ENCODE results near the gene ZNF813.

ZNF813 gene

DNA sequence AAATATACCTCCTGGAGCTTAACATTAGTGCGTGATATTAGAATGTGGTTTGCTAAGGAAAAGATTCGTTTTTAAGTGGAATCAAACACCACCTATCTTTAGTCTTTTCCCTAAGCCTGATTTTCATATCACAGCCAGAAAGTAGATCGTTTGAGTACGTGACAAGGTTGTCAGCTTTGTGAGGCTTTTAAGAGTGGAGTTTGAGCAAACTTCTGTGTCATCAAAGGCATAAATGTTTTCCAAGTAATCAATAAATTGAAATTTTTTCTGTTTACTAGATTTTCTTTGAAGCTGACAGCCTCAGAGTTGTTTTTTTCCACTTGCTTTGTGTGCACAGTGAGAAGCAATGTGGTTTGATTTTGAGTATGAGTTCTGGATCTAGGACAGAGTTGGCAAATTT, 63.9 kb downstream of the ZNF813 start:
- TF ChIP-seq, protein P1, sequence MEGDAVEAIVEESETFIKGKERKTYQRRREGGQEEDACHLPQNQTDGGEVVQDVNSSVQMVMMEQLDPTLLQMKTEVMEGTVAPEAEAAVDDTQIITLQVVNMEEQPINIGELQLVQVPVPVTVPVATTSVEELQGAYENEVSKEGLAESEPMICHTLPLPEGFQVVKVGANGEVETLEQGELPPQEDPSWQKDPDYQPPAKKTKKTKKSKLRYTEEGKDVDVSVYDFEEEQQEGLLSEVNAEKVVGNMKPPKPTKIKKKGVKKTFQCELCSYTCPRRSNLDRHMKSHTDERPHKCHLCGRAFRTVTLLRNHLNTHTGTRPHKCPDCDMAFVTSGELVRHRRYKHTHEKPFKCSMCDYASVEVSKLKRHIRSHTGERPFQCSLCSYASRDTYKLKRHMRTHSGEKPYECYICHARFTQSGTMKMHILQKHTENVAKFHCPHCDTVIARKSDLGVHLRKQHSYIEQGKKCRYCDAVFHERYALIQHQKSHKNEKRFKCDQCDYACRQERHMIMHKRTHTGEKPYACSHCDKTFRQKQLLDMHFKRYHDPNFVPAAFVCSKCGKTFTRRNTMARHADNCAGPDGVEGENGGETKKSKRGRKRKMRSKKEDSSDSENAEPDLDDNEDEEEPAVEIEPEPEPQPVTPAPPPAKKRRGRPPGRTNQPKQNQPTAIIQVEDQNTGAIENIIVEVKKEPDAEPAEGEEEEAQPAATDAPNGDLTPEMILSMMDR (IDR thresholded peaks at IDR 0.05; ENCODE audit: low read depth, low read length) = no peak
- Histone ChIP-seq H3K4me3 (ENCODE audit: low read depth, low read length) (no peak overlapping the region), H3K27me3 (ENCODE audit: insufficient read depth, low read depth, severe bottlenecking) (no peaks in the 10 kb centered on the region), H3K36me3 (no peaks in the 10 kb centered on the region), H3K27ac (no peak overlapping the region), H3K9me3 (ENCODE audit: severe bottlenecking) (no peaks in the 10 kb centered on the region)
- no peak for DNase-seq

DNA sequence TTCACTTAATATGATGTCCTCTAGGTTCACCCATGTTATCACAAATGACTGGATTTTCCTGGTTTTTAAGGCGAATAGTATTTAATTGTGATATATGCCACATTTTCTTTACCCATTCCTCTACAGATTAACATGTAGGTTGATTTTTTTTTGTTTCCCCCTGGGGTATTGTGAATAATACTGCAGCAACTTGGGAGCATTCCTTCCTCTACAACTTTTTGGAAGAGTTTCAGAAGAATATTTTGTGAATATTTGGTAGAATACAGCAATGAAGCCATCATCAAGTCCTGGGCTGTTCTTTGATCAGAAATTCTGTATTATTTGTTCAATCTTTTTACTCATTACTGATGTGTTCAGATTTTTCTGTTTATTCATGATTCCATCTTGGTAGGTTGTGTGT, 64.8 kb downstream of the ZNF813 start:
- no peaks in the 10 kb centered on the region for H3K36me3 ChIP-seq
- TF ChIP-seq, protein P1 (IDR thresholded peaks at IDR 0.05; ENCODE audit: low read depth, low read length) = no peak
- H3K4me3 ChIP-seq (ENCODE audit: low read depth, low read length) = no peak overlapping the region
- no peaks in the 10 kb centered on the region for H3K27me3 ChIP-seq (ENCODE audit: insufficient read depth, low read depth, severe bottlenecking)
- no peaks in the 10 kb centered on the region for H3K9me3 ChIP-seq (ENCODE audit: severe bottlenecking)
- H3K27ac ChIP-seq = no peak overlapping the region
- no peak for DNase-seq

- Histone ChIP-seq H3K9me3 (ENCODE audit: severe bottlenecking) (no peaks in the 10 kb centered on the region), H3K27me3 (ENCODE audit: insufficient read depth, low read depth, severe bottlenecking) (no peaks in the 10 kb centered on the region), H3K4me3 (ENCODE audit: low read depth, low read length) (no peak overlapping the region), H3K36me3 (peaks cover 10% of the 10 kb centered on the region), H3K27ac (no peak overlapping the region)
- TF ChIP-seq, protein P1 (IDR thresholded peaks at IDR 0.05; ENCODE audit: low read depth, low read length) = no peak
- no peak for DNase-seq
These were observed 68.7 kb downstream of the ZNF813 start for GRCh38 chr19:53536225-53536548.

DNA sequence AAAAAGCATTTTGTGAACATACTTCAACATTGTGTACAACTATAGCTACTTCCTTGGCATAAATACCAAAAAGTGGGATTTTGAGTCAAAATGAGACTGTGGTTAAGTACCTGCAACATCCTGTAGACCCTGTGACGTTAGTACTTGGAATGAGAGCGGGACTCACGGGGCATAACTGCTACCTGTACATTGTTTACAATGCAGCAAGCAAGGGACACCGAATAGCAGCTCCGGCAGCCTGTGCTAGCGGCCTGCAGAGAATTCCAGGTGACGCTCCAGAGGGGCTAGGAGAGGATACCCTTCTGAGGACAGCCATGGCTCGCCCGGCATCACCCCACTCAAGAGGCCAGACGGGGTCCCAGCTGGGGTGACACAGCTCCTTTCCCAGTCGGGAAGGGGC, 69.6 kb downstream of the ZNF813 start:
- Histone ChIP-seq H3K27me3 (ENCODE audit: insufficient read depth, low read depth, severe bottlenecking) (no peaks in the 10 kb centered on the region), H3K4me3 (ENCODE audit: low read depth, low read length) (peak overlapping the region; percentile 54), H3K36me3 (peaks cover 10% of the 10 kb centered on the region), H3K27ac (peak overlapping the region; percentile 54), H3K9me3 (ENCODE audit: severe bottlenecking) (no peaks in the 10 kb centered on the region)
- TF ChIP-seq, protein P1 (IDR thresholded peaks at IDR 0.05; ENCODE audit: low read depth, low read length) = no peak
- no peak for DNase-seq

- Histone ChIP-seq H3K27ac (peak within 1 kb of the TSS; percentile 54), H3K9me3 (ENCODE audit: severe bottlenecking) (no peaks in the 10 kb centered on the region), H3K27me3 (ENCODE audit: insufficient read depth, low read depth, severe bottlenecking) (no peaks in the 10 kb centered on the region), H3K4me3 (ENCODE audit: low read depth, low read length) (peak within 1 kb of the TSS; percentile 54), H3K36me3 (peaks cover 10% of the 10 kb centered on the region)
- DNase-seq = peak; percentile 67
- TF ChIP-seq, protein P1 (IDR thresholded peaks at IDR 0.05; ENCODE audit: low read depth, low read length) = no peak
These were observed 70.2 kb downstream of the ZNF813 start, which contains the start of gene ZNF331 for GRCh38 chr19:53537521-53538377. ZNF331 (plus strand) TSS chr19:53538145; CDS start chr19:53569377, 31,232 bp downstream.

Data from WERI-Rb-1 (cell line).